CD4-positive, alpha-beta T cell treated with Interleukin-1 beta for 1 hour (primary cell): ENCODE measurements around the gene BTLA.
"Not testable (repeated sequence)": the region's sequence is repeated elsewhere in the genome, so short reads cannot be mapped to it uniquely, and the experiment has no call there.

Source experiments
- DNase-seq, 2 donors: peaks; one replicate each; pipeline ENCODE4 v3.0.0-alpha.2; 2020 to 2022

The BTLA gene

DNA sequence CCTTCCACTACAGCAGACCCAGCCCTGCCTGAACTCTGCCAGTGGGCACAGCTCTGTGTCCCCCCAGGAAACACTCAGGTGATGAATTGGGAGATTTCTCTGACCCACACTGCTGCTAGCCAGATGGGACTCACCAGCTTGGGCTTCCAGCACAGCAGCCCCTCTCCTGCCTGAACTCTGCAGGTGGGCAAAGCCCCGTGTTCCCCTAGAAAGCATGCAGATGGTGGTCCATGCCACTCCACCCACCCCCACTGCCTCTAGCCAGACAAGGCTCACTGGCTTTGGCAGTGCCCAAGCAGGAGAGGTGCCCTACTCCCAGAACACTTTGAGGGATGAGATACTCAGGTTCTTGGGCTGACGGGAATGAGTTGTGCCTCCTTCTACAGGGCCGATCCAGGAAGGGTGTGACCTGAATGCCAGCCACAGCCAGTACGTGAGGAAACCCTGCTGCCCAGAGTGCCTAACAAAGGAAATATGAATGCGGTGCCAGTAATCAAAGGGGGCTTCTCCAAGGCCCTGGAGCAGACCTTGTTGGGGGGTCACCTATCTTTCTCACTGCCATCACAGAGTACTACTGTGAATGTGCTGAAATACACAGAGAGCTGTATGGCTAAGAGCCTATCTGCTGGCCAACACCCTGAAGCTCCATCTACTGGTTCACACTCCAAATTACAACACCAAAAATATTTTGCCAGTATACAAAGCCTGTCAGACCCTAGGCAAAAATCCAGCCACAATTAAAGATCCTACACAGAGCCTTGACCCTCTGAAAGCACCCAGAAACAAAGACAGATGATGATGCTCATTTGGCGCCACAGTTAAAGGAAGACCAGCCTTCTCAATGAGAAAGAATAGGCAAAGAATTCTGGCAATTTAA lies 61.9 kb downstream of the BTLA start:
- DNase-seq, result peak in 1 of 2 donors; percentile 55

- no peak for DNase-seq
Measured at GRCh38 chr3:112429960-112430359, 69.3 kb downstream of the BTLA start.

DNA sequence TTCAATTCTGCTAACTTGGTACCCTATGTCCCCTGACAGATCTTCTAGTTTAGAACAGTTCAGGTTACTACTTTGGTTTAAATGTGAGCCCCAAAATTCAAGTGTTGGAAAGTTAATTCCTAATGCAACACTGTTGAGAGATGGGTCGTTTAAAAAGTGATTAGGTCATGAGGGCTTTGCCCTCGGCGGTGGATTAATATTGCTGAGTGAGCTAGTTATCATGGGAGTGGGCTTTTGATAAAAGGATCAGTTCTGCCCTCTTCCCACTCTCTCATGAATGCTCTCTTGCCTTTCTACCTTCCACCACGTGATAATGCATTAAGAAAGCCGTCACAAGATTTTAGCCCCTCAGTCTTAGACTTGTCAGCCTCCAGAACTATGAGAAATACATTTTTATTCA lies 72.1 kb downstream of the BTLA start:
- DNase-seq, result no peak

- DNase-seq, result no peak
Measured at GRCh38 chr3:112425858-112426750, 73.2 kb downstream of the BTLA start.

DNA sequence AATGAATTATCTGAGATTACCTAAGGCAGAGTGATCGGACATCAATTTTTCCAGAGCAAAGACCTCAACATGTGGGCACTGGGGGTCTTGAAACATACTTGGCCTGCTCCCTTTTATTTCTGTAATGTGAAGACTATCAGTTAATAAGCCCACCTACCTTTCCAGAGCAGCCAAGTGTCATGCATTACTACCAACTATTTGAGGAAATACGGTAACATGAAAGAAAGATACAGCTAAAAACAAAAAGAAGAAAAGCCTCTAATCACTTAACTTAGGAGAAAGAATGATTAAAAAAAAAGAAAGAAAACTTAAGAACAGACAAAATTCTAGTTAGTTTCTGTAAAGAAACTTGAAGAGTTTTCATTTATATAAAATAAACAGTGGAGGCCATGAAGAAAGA lies 73.9 kb downstream of the BTLA start:
- no peak for DNase-seq

GRCh38 chr3:112424394-112424793 lies 74.9 kb downstream of the BTLA start:
- DNase-seq, result no peak

DNA sequence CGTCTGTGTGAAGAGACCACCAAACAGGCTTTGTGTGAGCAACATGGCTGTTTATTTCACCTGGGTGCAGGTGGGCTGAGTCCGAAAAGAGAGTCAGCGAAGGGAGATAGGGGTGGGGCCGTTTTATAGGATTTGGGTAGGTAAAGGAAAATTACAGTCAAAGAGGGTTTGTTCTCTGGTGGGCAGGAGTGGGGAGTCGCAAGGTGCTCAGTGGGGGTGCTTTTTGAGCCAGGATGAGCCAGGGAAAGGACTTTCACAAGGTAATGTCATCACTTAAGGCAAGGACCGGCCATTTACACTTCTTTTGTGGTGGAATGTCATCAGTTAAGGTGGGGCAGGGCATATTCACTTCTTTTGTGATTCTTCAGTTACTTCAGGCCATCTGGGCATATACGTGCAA lies 76.4 kb downstream of the BTLA start:
- not testable (repeated sequence) for DNase-seq

DNA sequence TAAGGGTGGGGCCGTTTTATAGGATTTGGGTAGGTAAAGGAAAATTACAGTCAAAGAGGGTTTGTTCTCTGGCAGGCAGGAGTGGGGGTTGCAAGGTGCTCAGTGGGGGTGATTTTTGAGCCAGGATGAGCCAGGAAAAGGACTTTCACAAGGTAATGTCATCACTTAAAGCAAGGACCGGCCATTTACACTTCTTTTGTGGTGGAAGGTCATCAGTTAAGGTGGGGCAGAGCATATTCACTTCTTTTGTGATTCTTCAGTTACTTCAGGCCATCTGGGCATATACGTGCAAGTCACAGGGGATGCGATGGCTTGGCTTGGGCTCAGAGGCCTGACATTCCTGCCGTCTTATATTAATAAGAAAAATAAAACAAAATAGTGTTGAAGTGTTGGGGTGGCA lies 80.7 kb downstream of the BTLA start:
- DNase-seq, result not testable (repeated sequence)

- DNase-seq, result no peak
Measured at GRCh38 chr3:112417696-112418318, 81.5 kb downstream of the BTLA start.

GRCh38 chr3:112416391-112417212 lies 82.7 kb downstream of the BTLA start:
- no peak for DNase-seq

DNA sequence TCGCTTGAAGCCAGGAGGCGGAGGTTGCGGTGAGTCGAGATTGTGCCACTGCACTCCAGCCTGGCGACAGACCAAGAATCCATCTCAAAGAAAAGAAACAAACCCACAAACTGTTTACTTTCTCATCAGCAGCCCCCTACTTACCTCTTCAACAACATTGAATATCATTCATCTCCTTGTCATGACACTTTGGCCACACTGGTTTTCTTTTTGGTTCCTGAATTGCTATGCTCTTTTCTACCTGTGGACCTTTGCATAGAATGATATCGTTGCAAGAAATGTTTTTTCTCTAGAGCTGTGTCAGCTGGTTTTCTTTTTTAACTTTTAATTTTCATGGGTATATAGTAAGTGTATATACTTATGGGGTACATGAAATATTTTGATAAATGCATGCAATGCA lies 83.9 kb downstream of the BTLA start:
- no peak for DNase-seq
